Measurements from ENCODE around the gene UGT2A2. TPM values are rescaled to one million over a fixed set of nuclear protein-coding genes. Genes with fewer than 3 reads are reported as not detected.
"Not testable (repeated sequence)": the region's sequence is repeated elsewhere in the genome, so short reads cannot be mapped to it uniquely, and the experiment has no call there.

UGT2A2 gene
- polyA plus RNA-seq (2013, experiment 1 of 2), result not detected
- not detected for polyA plus RNA-seq (2013, experiment 2 of 2)

DNA sequence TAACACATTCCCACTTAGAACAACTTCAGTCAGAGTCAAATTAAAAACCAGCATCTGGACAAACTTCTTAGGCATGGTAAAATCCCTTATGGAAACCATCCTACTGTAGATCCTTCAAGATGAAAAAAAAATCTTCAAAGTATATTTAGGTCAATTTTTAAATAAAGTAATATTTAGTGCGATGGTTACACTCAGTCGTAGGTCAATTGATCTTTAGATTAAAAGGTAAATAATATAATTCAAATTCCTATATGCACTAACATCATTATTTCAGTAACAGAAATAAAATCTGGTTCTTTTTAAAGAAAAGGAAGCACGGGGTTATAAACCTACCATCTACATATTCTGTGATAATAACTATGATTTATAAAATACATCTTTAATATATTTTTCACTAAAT, at the start of gene UGT2A2:
Gene UGT2A2, minus strand, starts transcription at position 101 of the 400 bp plus-strand sequence. Its CDS starts 2 bp downstream, at position 99.
- no peak within 1 kb of the TSS for H3K9ac ChIP-seq (ENCODE audit: low read depth, low read length)
- WGBS, result no CpG with 5 or more reads among the region's 3 CpGs
- H3K4me3 ChIP-seq (ENCODE audit: low read length), result no peak within 1 kb of the TSS
- H3K27me3 ChIP-seq (ENCODE audit: insufficient read depth, low read length), result no peaks in the 10 kb centered on the region
- no peaks in the 10 kb centered on the region for H3K36me3 ChIP-seq (ENCODE audit: insufficient read depth, low read length)
- H3K9me3 ChIP-seq (ENCODE audit: insufficient read depth, low read depth, low read length), result no peaks in the 10 kb centered on the region
- no peak within 1 kb of the TSS for H3K27ac ChIP-seq (ENCODE audit: low read depth, low read length)
- H3K4me1 ChIP-seq (ENCODE audit: insufficient read depth, low read length), result no peaks in the 10 kb centered on the region

DNA sequence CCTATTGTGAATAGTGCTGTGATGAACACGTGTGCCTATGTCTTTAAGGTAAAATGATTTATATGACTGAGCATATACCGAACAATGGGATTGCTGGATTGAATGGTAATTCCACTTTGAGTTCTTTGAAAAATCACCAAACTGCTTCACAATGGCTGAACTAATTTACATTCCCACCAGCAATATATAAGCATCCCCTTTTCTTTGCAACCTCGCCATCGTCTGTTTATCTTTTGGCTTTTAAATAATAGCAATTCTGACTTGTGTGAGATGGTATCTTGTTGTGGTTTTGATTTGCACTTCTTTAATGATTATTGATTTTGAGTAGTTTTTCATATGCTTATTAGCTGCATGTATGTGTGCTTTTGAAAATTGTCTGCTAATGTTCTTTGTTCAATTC, 45.4 kb upstream of the UGT2A2 start:
- Histone ChIP-seq H3K4me3 (ENCODE audit: low read length) (no peak overlapping the region), H3K9ac (ENCODE audit: low read depth, low read length) (no peak overlapping the region), H3K4me1 (ENCODE audit: insufficient read depth, low read length) (no peaks in the 10 kb centered on the region), H3K27me3 (ENCODE audit: insufficient read depth, low read length) (no peaks in the 10 kb centered on the region), H3K36me3 (ENCODE audit: insufficient read depth, low read length) (no peaks in the 10 kb centered on the region), H3K9me3 (ENCODE audit: insufficient read depth, low read depth, low read length) (no peaks in the 10 kb centered on the region), H3K27ac (ENCODE audit: low read depth, low read length) (no peak overlapping the region)
- WGBS, result 72% methylated on average over 4 of the region's 4 CpGs

DNA sequence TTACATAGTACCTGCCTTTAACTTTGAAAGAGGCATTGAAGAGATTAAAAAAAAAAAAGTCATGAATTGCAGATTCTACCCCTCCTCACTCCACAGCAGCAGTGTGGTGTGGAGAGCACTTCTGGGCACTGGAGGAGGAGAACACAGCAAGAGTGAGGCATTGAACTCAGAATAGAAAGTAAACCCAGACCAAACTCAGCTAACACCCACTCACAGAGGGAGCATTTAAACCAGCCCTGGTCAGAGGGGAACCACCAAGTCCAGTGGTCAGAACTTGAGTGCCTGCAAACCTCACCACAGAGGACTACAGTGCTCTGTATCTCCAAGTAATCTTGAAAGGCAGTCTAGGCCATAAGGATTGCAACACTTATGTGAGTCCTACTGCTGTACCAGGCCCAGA, 29.2 kb upstream of the UGT2A2 start:
- no peak overlapping the region for H3K4me3 ChIP-seq (ENCODE audit: low read length)
- no peaks in the 10 kb centered on the region for H3K36me3 ChIP-seq (ENCODE audit: insufficient read depth, low read length)

DNA sequence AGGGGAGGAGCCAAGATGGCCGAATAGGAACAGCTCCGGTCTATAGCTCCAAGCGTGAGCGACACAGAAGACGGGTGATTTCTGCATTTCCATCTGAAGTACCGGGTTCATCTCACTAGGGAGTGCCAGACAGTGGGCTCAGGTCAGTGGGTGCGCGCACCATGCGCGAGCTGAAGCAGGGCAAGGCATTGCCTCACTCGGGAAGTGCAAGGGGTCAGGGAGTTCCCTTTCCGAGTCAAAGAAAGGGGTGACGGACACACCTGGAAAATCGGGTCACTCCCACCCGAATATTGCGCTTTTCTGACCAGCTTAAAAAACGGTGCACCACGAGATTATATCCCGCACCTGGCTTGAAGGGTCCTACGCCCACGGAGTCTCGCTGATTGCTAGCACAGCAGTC, 24.6 kb upstream of the UGT2A2 start:
- not testable (repeated sequence) for H3K27me3 ChIP-seq (ENCODE audit: insufficient read depth, low read length); H3K9me3 ChIP-seq (ENCODE audit: insufficient read depth, low read depth, low read length); H3K36me3 ChIP-seq (ENCODE audit: insufficient read depth, low read length); H3K4me1 ChIP-seq (ENCODE audit: insufficient read depth, low read length); H3K9ac ChIP-seq (ENCODE audit: low read depth, low read length); H3K27ac ChIP-seq (ENCODE audit: low read depth, low read length)
- peak overlapping the region; percentile 27; the same call in 1 of the 2 replicates for H3K4me3 ChIP-seq (ENCODE audit: low read length)
- 42% methylated on average over 21 of the region's 22 CpGs for WGBS

More for the DNA sequence above, 29.2 kb upstream of the UGT2A2 start:
- H3K4me1 ChIP-seq (ENCODE audit: insufficient read depth, low read length), result no peaks in the 10 kb centered on the region
- H3K27ac ChIP-seq (ENCODE audit: low read depth, low read length), result no peak overlapping the region
- no peak overlapping the region for H3K9ac ChIP-seq (ENCODE audit: low read depth, low read length)
- no peaks in the 10 kb centered on the region for H3K27me3 ChIP-seq (ENCODE audit: insufficient read depth, low read length)
- H3K9me3 ChIP-seq (ENCODE audit: insufficient read depth, low read depth, low read length), result no peaks in the 10 kb centered on the region

DNA sequence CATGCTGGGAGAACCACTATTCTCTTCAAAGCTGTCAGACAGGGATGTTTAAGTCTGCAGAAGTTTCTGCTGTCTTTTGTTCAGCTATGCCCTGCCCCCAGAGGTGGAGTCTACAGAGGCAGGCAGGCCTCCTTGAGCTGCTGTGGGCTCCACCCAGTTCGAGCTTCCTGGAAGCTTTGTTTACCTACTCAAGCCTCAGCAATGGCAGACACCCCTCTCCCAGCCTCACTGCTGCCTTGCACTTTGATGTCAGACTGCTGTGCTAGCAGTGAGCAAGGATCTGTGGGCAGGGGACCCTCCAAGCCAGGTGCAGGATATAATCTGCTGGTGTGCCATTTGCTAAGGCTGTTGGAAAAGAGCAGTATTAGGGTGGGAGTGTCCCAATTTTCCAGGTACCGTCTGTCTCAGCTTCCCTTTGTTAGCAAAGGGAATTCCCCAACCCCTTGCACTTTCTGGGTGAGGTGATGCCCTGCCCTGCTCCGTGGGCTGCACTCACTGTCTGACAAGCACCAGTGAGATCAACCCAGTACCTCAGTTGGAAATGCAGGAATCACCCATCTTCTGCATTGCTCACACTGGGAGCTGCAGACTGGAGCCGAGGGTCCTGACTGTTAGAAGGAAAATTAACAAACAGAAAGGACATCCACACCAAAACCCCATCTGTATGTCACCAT, 21.8 kb upstream of the UGT2A2 start:
- WGBS, result 88% methylated on average over 4 of the region's 4 CpGs
- not testable (repeated sequence) for H3K36me3 ChIP-seq (ENCODE audit: insufficient read depth, low read length)

DNA sequence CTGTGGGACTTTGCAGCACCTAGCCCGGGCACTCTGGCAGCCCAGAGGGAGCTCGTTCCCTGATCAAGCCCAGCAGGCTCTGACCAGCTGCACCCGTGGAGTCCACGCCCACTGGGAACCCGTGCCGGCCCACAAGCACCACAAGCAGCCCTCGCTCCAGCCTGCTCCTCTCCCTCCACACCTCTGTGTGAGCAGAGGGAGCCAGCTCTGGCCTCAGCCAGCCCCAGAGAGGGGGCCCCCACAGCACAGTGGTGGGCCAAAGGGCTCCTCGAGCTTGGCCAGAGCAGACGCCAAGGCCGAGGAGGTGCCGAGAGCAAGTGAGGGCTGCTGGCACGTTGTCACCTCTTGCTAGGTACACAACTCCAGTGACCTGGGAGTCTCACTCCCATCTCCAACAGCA, 18.7 kb upstream of the UGT2A2 start:
- Histone ChIP-seq H3K36me3 (ENCODE audit: insufficient read depth, low read length) (no peaks in the 10 kb centered on the region), H3K4me1 (ENCODE audit: insufficient read depth, low read length) (no peaks in the 10 kb centered on the region), H3K9ac (ENCODE audit: low read depth, low read length) (no peak overlapping the region), H3K4me3 (ENCODE audit: low read length) (no peak overlapping the region), H3K9me3 (ENCODE audit: insufficient read depth, low read depth, low read length) (peaks cover 4% of the 10 kb centered on the region; the same call in 1 of the 2 replicates), H3K27me3 (ENCODE audit: insufficient read depth, low read length) (no peaks in the 10 kb centered on the region), H3K27ac (ENCODE audit: low read depth, low read length) (no peak overlapping the region)
- 95% methylated on average over 12 of the region's 12 CpGs for WGBS

More for the DNA sequence above, 21.8 kb upstream of the UGT2A2 start:
- H3K9ac ChIP-seq (ENCODE audit: low read depth, low read length); H3K9me3 ChIP-seq (ENCODE audit: insufficient read depth, low read depth, low read length); H3K27me3 ChIP-seq (ENCODE audit: insufficient read depth, low read length); H3K4me1 ChIP-seq (ENCODE audit: insufficient read depth, low read length); H3K27ac ChIP-seq (ENCODE audit: low read depth, low read length); H3K4me3 ChIP-seq (ENCODE audit: low read length): not testable (repeated sequence)

DNA sequence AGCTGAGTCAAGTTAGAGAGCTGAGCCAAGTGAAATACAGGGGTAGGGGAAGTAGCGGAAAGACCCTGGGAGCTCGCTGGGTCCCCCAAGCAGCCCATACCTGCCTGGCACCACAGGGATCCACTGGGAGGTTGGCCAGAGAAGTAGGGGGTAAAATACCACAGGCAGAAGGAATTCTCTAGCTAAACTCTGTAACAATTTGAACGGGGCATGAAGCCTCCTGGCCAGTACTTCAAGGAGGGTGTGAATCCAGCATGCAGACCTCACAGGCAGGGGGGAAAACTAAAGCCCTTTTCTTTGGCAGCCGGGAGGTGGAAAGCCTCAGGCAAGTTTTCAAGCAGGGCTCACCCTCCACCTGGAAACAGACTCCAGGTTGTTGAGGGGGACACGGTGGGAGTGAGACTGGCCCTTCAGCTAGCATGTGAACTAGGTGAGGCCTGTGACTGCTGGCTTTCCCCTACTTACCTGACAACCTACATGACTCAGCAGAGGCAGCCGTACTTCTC, 17.3 kb upstream of the UGT2A2 start:
- Histone ChIP-seq H3K27ac (ENCODE audit: low read depth, low read length) (no peak overlapping the region), H3K27me3 (ENCODE audit: insufficient read depth, low read length) (no peaks in the 10 kb centered on the region), H3K9ac (ENCODE audit: low read depth, low read length) (no peak overlapping the region), H3K4me1 (ENCODE audit: insufficient read depth, low read length) (no peaks in the 10 kb centered on the region), H3K9me3 (ENCODE audit: insufficient read depth, low read depth, low read length) (peaks cover 4% of the 10 kb centered on the region; the same call in 1 of the 2 replicates), H3K4me3 (ENCODE audit: low read length) (no peak overlapping the region), H3K36me3 (ENCODE audit: insufficient read depth, low read length) (no peaks in the 10 kb centered on the region)
- 88% methylated on average over 6 of the region's 6 CpGs for WGBS

DNA sequence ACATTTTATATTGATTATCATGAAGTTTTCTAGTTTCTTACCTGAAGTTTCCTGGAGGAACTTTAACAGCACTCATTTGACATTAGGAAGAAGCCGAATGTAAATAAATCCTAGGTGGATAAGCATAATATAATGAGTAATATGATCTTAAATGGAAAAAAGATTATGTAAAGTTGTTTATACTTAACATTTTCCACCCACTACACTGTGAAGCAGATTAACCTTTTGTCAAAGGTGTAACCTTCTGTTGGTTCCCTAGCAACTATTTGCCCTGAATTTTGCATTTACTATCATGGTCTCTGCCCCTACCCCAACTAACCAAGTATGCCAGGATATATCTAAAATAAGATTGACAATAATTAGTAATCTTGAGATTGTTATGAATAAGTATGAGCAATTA, 13.7 kb upstream of the UGT2A2 start, which contains the start of gene UGT2A1:
Gene UGT2A1, minus strand, starts transcription at position 101 of the 400 bp plus-strand sequence. CDS start 5,603 bp downstream, outside the sequence.
- WGBS, result no CpG with 5 or more reads among the region's 1 CpG
- H3K4me1 ChIP-seq (ENCODE audit: insufficient read depth, low read length), result no peaks in the 10 kb centered on the region
- no peak within 1 kb of the TSS for H3K9ac ChIP-seq (ENCODE audit: low read depth, low read length)
- no peak within 1 kb of the TSS for H3K27ac ChIP-seq (ENCODE audit: low read depth, low read length)
- H3K36me3 ChIP-seq (ENCODE audit: insufficient read depth, low read length), result no peaks in the 10 kb centered on the region
- H3K27me3 ChIP-seq (ENCODE audit: insufficient read depth, low read length), result no peaks in the 10 kb centered on the region
- H3K4me3 ChIP-seq (ENCODE audit: low read length), result no peak within 1 kb of the TSS
- H3K9me3 ChIP-seq (ENCODE audit: insufficient read depth, low read depth, low read length), result no peaks in the 10 kb centered on the region

DNA sequence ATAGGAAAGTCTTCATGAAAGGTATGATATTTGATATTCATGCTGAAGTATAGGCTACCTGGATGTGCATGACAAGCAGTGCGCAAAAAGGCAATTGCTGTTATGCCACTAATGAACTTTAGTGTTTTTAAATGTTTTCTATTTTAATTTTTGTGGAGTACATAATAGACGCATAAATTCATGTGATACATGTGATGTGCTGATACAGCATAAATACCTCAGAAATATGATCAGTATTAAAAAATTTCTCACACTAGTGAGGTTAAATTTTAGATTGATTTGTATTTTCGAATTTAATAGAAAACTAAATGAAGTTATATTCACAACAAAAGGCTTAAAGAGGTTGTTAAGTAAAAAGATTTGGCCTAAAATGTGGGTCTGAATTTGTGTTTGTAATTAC, 11.4 kb upstream of the UGT2A2 start:
- WGBS, result 73% methylated on average over 2 of the region's 3 CpGs
- Histone ChIP-seq H3K9me3 (ENCODE audit: insufficient read depth, low read depth, low read length) (no peaks in the 10 kb centered on the region), H3K27ac (ENCODE audit: low read depth, low read length) (no peak overlapping the region), H3K9ac (ENCODE audit: low read depth, low read length) (no peak overlapping the region), H3K27me3 (ENCODE audit: insufficient read depth, low read length) (no peaks in the 10 kb centered on the region), H3K4me1 (ENCODE audit: insufficient read depth, low read length) (no peaks in the 10 kb centered on the region), H3K36me3 (ENCODE audit: insufficient read depth, low read length) (no peaks in the 10 kb centered on the region), H3K4me3 (ENCODE audit: low read length) (no peak overlapping the region)

DNA sequence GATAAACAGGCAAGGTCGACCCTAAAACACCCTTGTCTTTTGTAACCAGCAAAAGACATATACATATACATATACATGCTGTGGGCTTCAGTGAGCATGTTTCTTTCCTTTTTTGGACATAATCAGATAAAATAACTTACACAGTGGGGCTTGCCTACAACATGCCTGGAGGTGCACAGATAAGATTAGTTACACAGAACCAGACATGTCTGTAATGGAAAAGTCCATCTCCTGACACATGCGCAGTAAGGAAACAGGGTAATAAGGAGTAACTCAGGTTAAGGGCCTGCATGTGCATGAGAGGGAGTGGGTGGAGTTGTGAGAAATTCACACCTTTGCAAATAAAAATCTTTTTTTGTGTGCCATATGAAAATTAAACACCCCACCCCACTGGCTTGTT, 10.2 kb upstream of the UGT2A2 start:
- Histone ChIP-seq H3K27ac (ENCODE audit: low read depth, low read length) (no peak overlapping the region), H3K27me3 (ENCODE audit: insufficient read depth, low read length) (no peaks in the 10 kb centered on the region), H3K9ac (ENCODE audit: low read depth, low read length) (no peak overlapping the region), H3K9me3 (ENCODE audit: insufficient read depth, low read depth, low read length) (no peaks in the 10 kb centered on the region), H3K4me1 (ENCODE audit: insufficient read depth, low read length) (no peaks in the 10 kb centered on the region), H3K4me3 (ENCODE audit: low read length) (no peak overlapping the region), H3K36me3 (ENCODE audit: insufficient read depth, low read length) (no peaks in the 10 kb centered on the region)
- WGBS, result 90% methylated on average over 2 of the region's 2 CpGs

DNA sequence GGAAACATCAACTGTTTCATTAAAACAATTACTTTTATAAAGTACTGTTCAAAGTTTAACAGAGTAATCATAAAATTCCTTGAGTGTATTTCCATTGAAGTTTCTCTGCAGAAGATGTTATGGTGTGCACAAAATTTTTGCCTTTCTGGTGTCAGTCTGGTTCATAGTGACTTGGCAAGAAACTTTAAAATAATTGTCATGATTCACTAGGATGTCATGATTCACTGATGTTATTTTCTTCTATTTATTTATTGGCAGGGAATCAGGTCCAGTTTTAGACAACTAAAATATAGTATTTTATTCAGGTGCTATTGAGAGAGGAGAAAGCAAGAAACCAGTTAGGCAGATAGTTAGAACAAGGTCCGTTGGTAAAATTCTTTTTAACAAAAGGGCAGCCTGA, 9.8 kb upstream of the UGT2A2 start:
- H3K9me3 ChIP-seq (ENCODE audit: insufficient read depth, low read depth, low read length), result no peaks in the 10 kb centered on the region
- no peak overlapping the region for H3K27ac ChIP-seq (ENCODE audit: low read depth, low read length)
- WGBS, result 91% methylated on average over 1 of the region's 1 CpG
- no peak overlapping the region for H3K9ac ChIP-seq (ENCODE audit: low read depth, low read length)
- H3K4me1 ChIP-seq (ENCODE audit: insufficient read depth, low read length), result no peaks in the 10 kb centered on the region
- H3K36me3 ChIP-seq (ENCODE audit: insufficient read depth, low read length), result no peaks in the 10 kb centered on the region
- no peak overlapping the region for H3K4me3 ChIP-seq (ENCODE audit: low read length)
- no peaks in the 10 kb centered on the region for H3K27me3 ChIP-seq (ENCODE audit: insufficient read depth, low read length)
